ENCODE results near the gene TMEM125. TPM values are rescaled to one million over a fixed set of nuclear protein-coding genes. Genes with fewer than 3 reads are reported as not detected.

TMEM125 gene
- total RNA-seq, 6 donors from 2014 or later, result 144 to 302 (median 227) TPM

DNA sequence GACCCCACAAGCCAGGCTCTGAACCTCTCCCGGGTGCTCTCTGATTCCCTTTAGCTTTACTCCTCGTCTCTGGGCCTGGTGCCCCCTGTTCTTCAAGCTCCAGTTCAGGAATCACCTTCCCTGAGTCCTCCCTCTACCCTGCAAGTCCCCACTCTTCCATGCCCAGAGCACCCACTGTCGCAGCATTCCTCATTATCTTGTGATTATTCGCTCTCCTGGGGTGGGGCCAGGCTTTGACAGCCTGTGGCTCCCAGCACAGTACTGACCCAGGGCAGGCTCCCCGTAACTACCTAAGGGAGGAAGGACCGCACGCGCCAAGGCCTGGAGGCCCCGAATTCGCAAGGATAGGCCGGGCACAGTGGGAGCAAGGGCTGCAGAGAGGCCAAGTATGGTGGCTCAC, 16.3 kb downstream of the TMEM125 start:
- H3K4me1 ChIP-seq, result peaks cover 0 to 21% (median 10%) of the 10 kb centered on the region in 4 donors
- WGBS, 2 donors, result 85 to 99% methylated on average over 9 to 11 of the region's 11 CpGs
- H3K27me3 ChIP-seq, result no peaks in the 10 kb centered on the region
- TF ChIP-seq POLR2AphosphoS5 (IDR thresholded peaks at IDR 0.05) (no peak), POLR2A (IDR thresholded peaks at IDR 0.05) (no peak), EP300 (IDR thresholded peaks at IDR 0.05) (no peak)
- TF ChIP-seq, protein P1, sequence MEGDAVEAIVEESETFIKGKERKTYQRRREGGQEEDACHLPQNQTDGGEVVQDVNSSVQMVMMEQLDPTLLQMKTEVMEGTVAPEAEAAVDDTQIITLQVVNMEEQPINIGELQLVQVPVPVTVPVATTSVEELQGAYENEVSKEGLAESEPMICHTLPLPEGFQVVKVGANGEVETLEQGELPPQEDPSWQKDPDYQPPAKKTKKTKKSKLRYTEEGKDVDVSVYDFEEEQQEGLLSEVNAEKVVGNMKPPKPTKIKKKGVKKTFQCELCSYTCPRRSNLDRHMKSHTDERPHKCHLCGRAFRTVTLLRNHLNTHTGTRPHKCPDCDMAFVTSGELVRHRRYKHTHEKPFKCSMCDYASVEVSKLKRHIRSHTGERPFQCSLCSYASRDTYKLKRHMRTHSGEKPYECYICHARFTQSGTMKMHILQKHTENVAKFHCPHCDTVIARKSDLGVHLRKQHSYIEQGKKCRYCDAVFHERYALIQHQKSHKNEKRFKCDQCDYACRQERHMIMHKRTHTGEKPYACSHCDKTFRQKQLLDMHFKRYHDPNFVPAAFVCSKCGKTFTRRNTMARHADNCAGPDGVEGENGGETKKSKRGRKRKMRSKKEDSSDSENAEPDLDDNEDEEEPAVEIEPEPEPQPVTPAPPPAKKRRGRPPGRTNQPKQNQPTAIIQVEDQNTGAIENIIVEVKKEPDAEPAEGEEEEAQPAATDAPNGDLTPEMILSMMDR (IDR thresholded peaks at IDR 0.05), result no peak
- DNase-seq (no peak), ATAC-seq (ENCODE audit: low FRiP score in 2 of 2) (no peak)
- H3K9me3 ChIP-seq, result no peaks in the 10 kb centered on the region
- peak overlapping the region; percentile 4 to 70 (median 48) for H3K27ac ChIP-seq
- H3K4me3 ChIP-seq, result peak overlapping the region in 3 of 4 donors; percentile 40 to 47 (median 47)
- no peaks in the 10 kb centered on the region for H3K36me3 ChIP-seq

DNA sequence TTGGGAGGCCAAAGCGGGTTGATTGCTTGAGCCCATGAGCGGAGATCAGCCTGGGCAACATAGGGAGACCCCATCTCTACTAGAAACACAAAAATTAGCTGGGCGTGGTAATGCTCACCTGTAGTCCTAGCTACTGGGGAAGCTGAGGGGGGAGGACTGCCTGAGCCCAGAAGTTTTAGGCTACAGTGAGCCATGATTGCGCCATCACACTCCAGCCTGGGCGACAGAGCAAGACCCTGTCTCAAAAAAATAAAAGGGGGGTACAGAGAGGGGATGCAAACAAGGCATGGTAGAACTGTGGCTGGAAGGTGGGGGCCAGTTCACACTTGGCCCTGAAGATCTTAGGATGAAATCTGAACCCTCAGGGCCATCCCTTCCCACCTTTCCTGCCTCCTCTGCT, 16.8 kb downstream of the TMEM125 start:
- H3K27me3 ChIP-seq, result no peaks in the 10 kb centered on the region
- H3K9me3 ChIP-seq, result no peaks in the 10 kb centered on the region
- peaks cover 0 to 18% (median 9%) of the 10 kb centered on the region in 4 donors for H3K4me1 ChIP-seq
- ATAC-seq (ENCODE audit: low FRiP score in 2 of 2), result no peak
- TF ChIP-seq EP300 (IDR thresholded peaks at IDR 0.05) (no peak), POLR2A (IDR thresholded peaks at IDR 0.05) (no peak), POLR2AphosphoS5 (IDR thresholded peaks at IDR 0.05) (no peak)
- TF ChIP-seq, protein P1 (IDR thresholded peaks at IDR 0.05), result no peak
- 89 to 90% methylated on average over 5 of the region's 5 CpGs for WGBS, 2 donors
- no peak overlapping the region for H3K27ac ChIP-seq
- no peak overlapping the region for H3K4me3 ChIP-seq
- no peak for DNase-seq
- H3K36me3 ChIP-seq, result no peaks in the 10 kb centered on the region

DNA sequence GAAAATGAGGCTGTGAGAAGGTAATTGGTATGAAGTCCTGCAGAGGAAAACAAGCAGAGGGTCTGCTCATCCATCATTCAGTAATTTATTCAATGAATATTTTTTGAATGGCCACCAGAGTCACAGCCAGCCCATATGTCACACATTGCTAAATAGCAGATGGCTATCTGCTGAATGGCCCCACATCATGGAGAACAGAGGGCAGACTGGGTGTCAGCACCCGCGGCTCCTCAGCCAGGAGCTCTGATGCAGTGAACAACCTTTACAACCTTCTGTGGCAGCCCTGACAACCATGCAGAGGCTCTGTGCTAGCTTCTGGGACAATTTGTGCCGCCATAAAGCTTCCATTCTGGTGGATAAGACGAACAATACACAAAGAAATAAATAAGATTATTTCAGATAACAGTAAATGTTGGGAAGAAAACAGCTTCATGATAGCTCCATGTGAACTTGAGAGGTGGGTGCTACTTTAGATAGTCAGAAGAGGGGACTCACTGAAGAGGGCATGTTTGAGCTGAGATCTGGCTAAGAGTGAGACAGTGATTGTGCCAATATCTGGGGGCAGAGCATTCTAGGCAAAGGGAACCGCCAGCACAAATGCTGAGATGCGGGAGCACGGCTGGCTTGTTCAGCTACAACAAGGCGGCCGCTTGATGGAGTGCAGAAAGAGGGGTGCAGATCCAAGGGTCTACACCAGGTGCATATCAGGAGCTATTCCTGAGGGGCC, 18.4 kb downstream of the TMEM125 start:
- 90 to 91% methylated on average over 9 of the region's 9 CpGs for WGBS, 2 donors
- DNase-seq, result no peak

GRCh38 chr1:43288785-43289706, 19.3 kb downstream of the TMEM125 start:
- Histone ChIP-seq H3K27ac (no peak overlapping the region), H3K27me3 (no peaks in the 10 kb centered on the region), H3K36me3 (no peaks in the 10 kb centered on the region), H3K9me3 (no peaks in the 10 kb centered on the region), H3K4me1 (peaks cover 0 to 14% (median 4%) of the 10 kb centered on the region in 4 donors), H3K4me3 (no peak overlapping the region)
- no peak for TF ChIP-seq EP300 (IDR thresholded peaks at IDR 0.05)
- TF ChIP-seq, protein P1 (IDR thresholded peaks at IDR 0.05), result no peak
- no peak for TF ChIP-seq POLR2A (IDR thresholded peaks at IDR 0.05)
- TF ChIP-seq POLR2AphosphoS5 (IDR thresholded peaks at IDR 0.05), result no peak
- DNase-seq (no peak), ATAC-seq (ENCODE audit: low FRiP score in 2 of 2) (no peak)
- WGBS, 2 donors, result 77 to 80% methylated on average over 12 of the region's 12 CpGs

More for the DNA sequence above, 18.4 kb downstream of the TMEM125 start:
- no peaks in the 10 kb centered on the region for H3K36me3 ChIP-seq
- H3K27ac ChIP-seq, result no peak overlapping the region
- peaks cover 0 to 7% (median 4%) of the 10 kb centered on the region in 4 donors for H3K4me1 ChIP-seq
- TF ChIP-seq EP300 (IDR thresholded peaks at IDR 0.05) (no peak), POLR2AphosphoS5 (IDR thresholded peaks at IDR 0.05) (no peak), POLR2A (IDR thresholded peaks at IDR 0.05) (no peak)
- TF ChIP-seq, protein P1 (IDR thresholded peaks at IDR 0.05), result no peak
- no peak overlapping the region for H3K4me3 ChIP-seq
- no peak for ATAC-seq (ENCODE audit: low FRiP score in 2 of 2)
- no peaks in the 10 kb centered on the region for H3K27me3 ChIP-seq
- H3K9me3 ChIP-seq, result no peaks in the 10 kb centered on the region
